SW 1271 (cell line): Measurements from ENCODE around the gene RHOV.

Source experiments
- DNase-seq, 2 experiments: peaks; one replicate each; lab custom pipeline; 2025; lab: John Stamatoyannopoulos, UW

RHOV gene

GRCh38 chr15:40845036-40845435 lies 29.0 kb downstream of the RHOV start:
- no peak for DNase-seq

GRCh38 chr15:40844696-40845030 lies 29.4 kb downstream of the RHOV start:
- no peak for DNase-seq

- DNase-seq, result no peak
These were observed 29.9 kb downstream of the RHOV start, which contains the start of gene SPINT1 for GRCh38 chr15:40843885-40844695. SPINT1 (plus strand) TSS chr15:40844048; CDS start chr15:40844555, 507 bp downstream.

GRCh38 chr15:40843261-40843884 lies 30.7 kb downstream of the RHOV start:
- no peak for DNase-seq

- no peak for DNase-seq
These were observed 32.3 kb downstream of the RHOV start for GRCh38 chr15:40841741-40842140.

GRCh38 chr15:40838756-40839155 lies 35.3 kb downstream of the RHOV start:
- DNase-seq, result no peak

GRCh38 chr15:40836020-40836419 lies 38.0 kb downstream of the RHOV start:
- no peak for DNase-seq

GRCh38 chr15:40832903-40833302 lies 41.1 kb downstream of the RHOV start:
- DNase-seq, result no peak

GRCh38 chr15:40831861-40832260 lies 42.2 kb downstream of the RHOV start:
- no peak for DNase-seq

GRCh38 chr15:40830884-40831283 lies 43.1 kb downstream of the RHOV start:
- DNase-seq, result no peak

- no peak for DNase-seq
These were observed 44.9 kb downstream of the RHOV start for GRCh38 chr15:40829115-40829514.

- DNase-seq, result no peak
These were observed 45.5 kb downstream of the RHOV start, which contains the start of gene PPP1R14D for GRCh38 chr15:40828447-40829036. PPP1R14D (minus strand) TSS chr15:40828708; CDS start chr15:40828641, 67 bp downstream.

GRCh38 chr15:40826423-40827075 lies 47.5 kb downstream of the RHOV start:
- no peak for DNase-seq

GRCh38 chr15:40825661-40826422 lies 48.2 kb downstream of the RHOV start:
- DNase-seq, result no peak

- DNase-seq, result no peak
These were observed 50.3 kb downstream of the RHOV start for GRCh38 chr15:40823572-40824343.
